ENCODE data around the gene BCL2A1. TPM values are rescaled to one million over a fixed set of nuclear protein-coding genes. Genes with fewer than 3 reads are reported as not detected.

The BCL2A1 gene
- total and polyA plus RNA-seq, 10 of the 15 experiments (the other 5 are each of a cell fraction or from before 2014, with no cell fraction given) = 181 to 570 (median 321) TPM

DNA sequence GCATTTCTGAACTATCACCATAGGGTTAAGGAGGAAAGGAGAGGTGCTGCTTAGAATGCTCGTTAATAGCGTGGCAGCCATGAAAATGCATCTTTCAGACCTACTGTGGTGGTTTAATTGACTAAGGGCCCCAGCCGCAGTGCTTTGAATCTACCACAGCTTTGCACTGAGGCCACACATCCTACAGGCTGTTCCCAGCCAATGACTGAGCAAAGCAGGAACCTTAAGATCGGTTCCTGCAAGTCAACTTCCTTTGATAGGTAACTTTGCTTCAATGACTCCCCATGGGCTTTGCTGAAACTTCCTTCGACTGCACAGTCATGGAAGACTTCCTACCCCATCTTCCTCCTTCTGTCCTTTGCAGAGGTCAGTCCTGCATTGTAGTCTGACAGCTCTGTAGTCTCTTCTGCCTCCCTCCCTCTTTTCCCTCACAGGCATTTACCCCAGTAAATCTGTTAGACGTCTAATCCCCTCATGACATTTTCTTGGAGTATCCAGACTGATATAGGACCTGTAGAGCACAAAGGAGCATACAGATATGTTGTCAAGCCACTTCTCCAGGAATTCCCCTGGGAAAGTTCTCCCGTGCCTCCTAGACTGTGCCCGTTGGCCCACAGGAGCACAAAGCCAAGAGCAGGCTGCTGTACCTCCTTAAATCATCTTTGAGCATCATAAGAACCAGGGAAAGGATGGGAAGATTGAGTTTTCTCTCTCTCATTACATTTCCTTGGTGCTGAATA, 2.6 kb upstream of the BCL2A1 start:
- Histone ChIP-seq H3K4me2 (ENCODE audit: control insufficient read depth, insufficient read depth) (peak overlapping the region; percentile 26; the same call in 1 of the 2 replicates), H3K4me3 (no peak overlapping the region), H3K36me3 (ENCODE audit: control insufficient read depth in 2 of 2, insufficient read depth in 2 of 2, low read length in 1 of 2) (no peaks in the 10 kb centered on the region), H3K9me3 (replicated peaks; ENCODE audit: control insufficient read depth, insufficient read depth, low read length) (no peaks in the 10 kb centered on the region), H4K20me1 (ENCODE audit: control insufficient read depth, insufficient read depth) (no peaks in the 10 kb centered on the region), H3K27ac (ENCODE audit: control insufficient read depth, insufficient read depth) (peak overlapping the region; percentile 61), H3K79me2 (ENCODE audit: control insufficient read depth, insufficient read depth, low read length) (peaks cover 29% of the 10 kb centered on the region), H3K9ac (ENCODE audit: control insufficient read depth, insufficient read depth, low read length) (0 out of 2 replicates have a peak overlapping the region, but pooled peaks have one; percentile 16), H2AFZ (ENCODE audit: control insufficient read depth, low read depth, low read length) (peak overlapping the region; percentile 39; the same call in 1 of the 2 replicates), H3K27me3 (replicated peaks in 1 of 2; ENCODE audit: control insufficient read depth in 2 of 2, insufficient read depth in 2 of 2, low read length in 1 of 2) (no peaks in the 10 kb centered on the region), H3K4me1 (ENCODE audit: control insufficient read depth, insufficient read depth, low read length) (peaks cover 53% of the 10 kb centered on the region)
- ATAC-seq (peak; percentile 4; the same call in 2 of the 3 replicates), DNase-seq (ENCODE audit: low read depth, low spot score) (no peak), FAIRE-seq (no peak)
- CTCF ChIA-PET = interaction anchor here (0.8 kb wide), 1 partner anchor 18 kb away, joined by 3 read pairs; no protein-coding TSS in a partner anchor
- 1% methylated on average over 8 of the region's 8 CpGs for WGBS (ENCODE audit: insufficient coverage, insufficient replicate concordance, low lambda C conversion rate, missing lambda C conversion rate)
- POLR2A ChIA-PET = interaction anchor here (0.7 to 0.9 kb wide), 2 partner anchors 25 to 50 kb away, joined by 3 to 4 read pairs; no protein-coding TSS in a partner anchor
- RAD21 ChIA-PET (ENCODE audit: unreplicated experiment) = interaction anchor here (1.2 to 1.4 kb wide), 5 partner anchors 8 to 61 kb away, joined by 3 to 6 read pairs (median 3); no protein-coding TSS in a partner anchor
- in situ Hi-C loops (cut with MboI) (no loop called here), intact Hi-C loops (cut with micrococcal nuclease; ENCODE audit: unreplicated experiment) (no loop called here)
- SMC1A ChIA-PET (ENCODE audit: uncharacterized antibody, unreplicated experiment) = interaction anchor here (0.7 to 10.3 kb wide), 11 partner anchors 8 to 89 kb away, joined by 3 to 115 read pairs (median 4); no protein-coding TSS in a partner anchor
- BruUV-seq (replicated peaks) = no TSS peak
- TF ChIP-seq CBX5 (IDR thresholded peaks at IDR 0.05; ENCODE audit: low read depth) = no peak
- TF ChIP-seq, protein P1, sequence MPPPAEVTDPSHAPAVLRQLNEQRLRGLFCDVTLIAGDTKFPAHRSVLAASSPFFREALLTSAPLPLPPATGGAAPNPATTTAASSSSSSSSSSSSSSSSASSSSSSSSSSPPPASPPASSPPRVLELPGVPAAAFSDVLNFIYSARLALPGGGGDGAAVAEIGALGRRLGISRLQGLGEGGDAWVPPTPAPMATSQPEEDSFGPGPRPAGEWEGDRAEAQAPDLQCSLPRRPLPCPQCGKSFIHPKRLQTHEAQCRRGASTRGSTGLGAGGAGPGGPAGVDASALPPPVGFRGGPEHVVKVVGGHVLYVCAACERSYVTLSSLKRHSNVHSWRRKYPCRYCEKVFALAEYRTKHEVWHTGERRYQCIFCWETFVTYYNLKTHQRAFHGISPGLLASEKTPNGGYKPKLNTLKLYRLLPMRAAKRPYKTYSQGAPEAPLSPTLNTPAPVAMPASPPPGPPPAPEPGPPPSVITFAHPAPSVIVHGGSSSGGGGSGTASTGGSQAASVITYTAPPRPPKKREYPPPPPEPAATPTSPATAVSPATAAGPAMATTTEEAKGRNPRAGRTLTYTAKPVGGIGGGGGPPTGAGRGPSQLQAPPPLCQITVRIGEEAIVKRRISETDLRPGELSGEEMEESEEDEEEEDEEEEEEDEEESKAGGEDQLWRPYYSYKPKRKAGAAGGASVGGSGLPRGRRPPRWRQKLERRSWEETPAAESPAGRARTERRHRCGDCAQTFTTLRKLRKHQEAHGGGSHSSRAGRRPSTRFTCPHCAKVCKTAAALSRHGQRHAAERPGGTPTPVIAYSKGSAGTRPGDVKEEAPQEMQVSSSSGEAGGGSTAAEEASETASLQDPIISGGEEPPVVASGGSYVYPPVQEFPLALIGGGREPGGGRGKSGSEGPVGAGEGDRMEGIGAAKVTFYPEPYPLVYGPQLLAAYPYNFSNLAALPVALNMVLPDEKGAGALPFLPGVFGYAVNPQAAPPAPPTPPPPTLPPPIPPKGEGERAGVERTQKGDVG (CRISPR knock-in tag; IDR thresholded peaks at IDR 0.05) = no peak
- TF ChIP-seq HDAC2 (IDR thresholded peaks at IDR 0.05) = no peak
- TF ChIP-seq IKZF2 (IDR thresholded peaks at IDR 0.05) = peak; percentile 37 to 38; a peak in 2 of 4 replicates
- TF ChIP-seq USF2 (IDR thresholded peaks at IDR 0.05; ENCODE audit: borderline replicate concordance, low read depth, low read length) = no peak
- TF ChIP-seq SMARCA5 (IDR thresholded peaks at IDR 0.05) = no peak
- TF ChIP-seq ZZZ3 (IDR thresholded peaks at IDR 0.05; ENCODE audit: control insufficient read depth, insufficient read length, low read depth) = no peak
- TF ChIP-seq, protein P2, sequence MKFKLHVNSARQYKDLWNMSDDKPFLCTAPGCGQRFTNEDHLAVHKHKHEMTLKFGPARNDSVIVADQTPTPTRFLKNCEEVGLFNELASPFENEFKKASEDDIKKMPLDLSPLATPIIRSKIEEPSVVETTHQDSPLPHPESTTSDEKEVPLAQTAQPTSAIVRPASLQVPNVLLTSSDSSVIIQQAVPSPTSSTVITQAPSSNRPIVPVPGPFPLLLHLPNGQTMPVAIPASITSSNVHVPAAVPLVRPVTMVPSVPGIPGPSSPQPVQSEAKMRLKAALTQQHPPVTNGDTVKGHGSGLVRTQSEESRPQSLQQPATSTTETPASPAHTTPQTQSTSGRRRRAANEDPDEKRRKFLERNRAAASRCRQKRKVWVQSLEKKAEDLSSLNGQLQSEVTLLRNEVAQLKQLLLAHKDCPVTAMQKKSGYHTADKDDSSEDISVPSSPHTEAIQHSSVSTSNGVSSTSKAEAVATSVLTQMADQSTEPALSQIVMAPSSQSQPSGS (IDR thresholded peaks at IDR 0.05; ENCODE audit: low read length) = no peak
- TF ChIP-seq SUPT20H (IDR thresholded peaks at IDR 0.05; ENCODE audit: borderline replicate concordance, control insufficient read depth, low read depth, low read length) = no peak
- TF ChIP-seq YBX1 (IDR thresholded peaks at IDR 0.05) = no peak
- TF ChIP-seq SMAD5 (IDR thresholded peaks at IDR 0.05; ENCODE audit: low read depth) = no peak
- no peak for TF ChIP-seq PBX3 (IDR thresholded peaks at IDR 0.05; ENCODE audit: insufficient replicate concordance, low read depth, low read length)
- TF ChIP-seq ELK1 (IDR thresholded peaks at IDR 0.05; ENCODE audit: low read depth, low read length) = no peak

Measured in GM12878 (cell line).